Measurements from ENCODE around the gene TOR1AIP1.

- TF ChIP-seq POLR2A (IDR thresholded peaks at IDR 0.05) (no peak), CTCF (IDR thresholded peaks at IDR 0.05) (no peak)
These were observed 29.7 kb downstream of the TOR1AIP1 start for GRCh38 chr1:179911812-179912211.
